CD14-positive monocyte (primary cell): ENCODE data around the gene PIGX. TPM values are rescaled to one million over a fixed set of nuclear protein-coding genes. Genes with fewer than 3 reads are reported as not detected.

Source experiments
- DNase-seq, 3 donors: peaks; one replicate each; pipeline ENCODE4 v3.0.0-alpha.2; 2011 to 2022
- H2AFZ ChIP-seq: 2 replicates; pipeline ENCODE4 v1.6.0; 2012; ENCODE audit warnings: mild to moderate bottlenecking, low read depth, low read length, inconsistent platforms; ENCODE audit not compliant: insufficient read depth, poor library complexity, severe bottlenecking
- H3K27ac ChIP-seq, 2 donors: 1 replicate in 1 of 2; 2 replicates in 1 of 2; pipeline ENCODE4 v1.5.1; 2012 to 2013; ENCODE audit warnings: low read length in 2 of 2, control low read depth in 1 of 2, inconsistent platforms in 1 of 2, low read depth in 1 of 2, mild to moderate bottlenecking in 1 of 2
- H3K27me3 ChIP-seq, 2 donors: one replicate each; pipeline versions ENCODE4 v1.6.0 to v1.6.1; 2011 to 2013; ENCODE audit warnings: low read length in 2 of 2; ENCODE audit not compliant: control insufficient read depth in 2 of 2, insufficient read depth in 2 of 2
- H3K36me3 ChIP-seq, 2 donors: replicated peaks in 1 of 2; 1 replicate in 1 of 2; 2 replicates in 1 of 2; pipeline versions ENCODE4 v1.5.1 to v1.6.1; 2012 to 2013; ENCODE audit warnings: low read length in 2 of 2, control low read depth in 1 of 2, inconsistent platforms in 1 of 2, mild to moderate bottlenecking in 1 of 2; ENCODE audit not compliant: insufficient read depth in 2 of 2, control insufficient read depth in 1 of 2
- H3K4me1 ChIP-seq, 2 donors: 1 replicate in 1 of 2; 2 replicates in 1 of 2; pipeline versions ENCODE4 v1.5.1 to v1.6.1; 2012 to 2013; ENCODE audit warnings: low read length in 2 of 2, control low read depth in 1 of 2, inconsistent platforms in 1 of 2, mild to moderate bottlenecking in 1 of 2, moderate library complexity in 1 of 2; ENCODE audit not compliant: insufficient read depth in 2 of 2, control insufficient read depth in 1 of 2
- H3K4me2 ChIP-seq: replicated peaks from 2 replicates; pipeline ENCODE3; 2012; ENCODE audit warnings: low read length, moderate library complexity, mild to moderate bottlenecking; ENCODE audit not compliant: poor library complexity, severe bottlenecking; ENCODE audit errors: extremely low read depth
- H3K4me3 ChIP-seq, 3 experiments: fragments of 200-600 bp in 1 of 3; sonication (generic) in 1 of 3; replicated peaks in 1 of 3; 1 replicate in 2 of 3; 2 replicates in 1 of 3; pipeline ENCODE4 v1.5.1; 2011 to 2013; ENCODE audit warnings: low read length in 3 of 3, mild to moderate bottlenecking in 3 of 3, control low read depth in 2 of 3, low read depth in 2 of 3, inconsistent platforms in 1 of 3, moderate library complexity in 1 of 3
- H3K79me2 ChIP-seq: 2 replicates; pipeline ENCODE4 v1.6.0; 2012; ENCODE audit warnings: mild to moderate bottlenecking, control low read depth, inconsistent platforms, low read length, moderate library complexity; ENCODE audit not compliant: insufficient read depth
- H3K9ac ChIP-seq: 2 replicates; pipeline ENCODE4 v1.6.0; 2017; ENCODE audit warnings: low read length, mild to moderate bottlenecking; ENCODE audit not compliant: insufficient read depth, poor library complexity, severe bottlenecking
- H3K9me3 ChIP-seq, 2 donors: replicated peaks in 1 of 2; 1 replicate in 1 of 2; 2 replicates in 1 of 2; pipeline versions ENCODE4 v1.5.1 to v1.6.1; 2012 to 2013; ENCODE audit warnings: low read length in 2 of 2, control low read depth in 1 of 2; ENCODE audit not compliant: control insufficient read depth in 1 of 2, insufficient read depth in 1 of 2
- H4K20me1 ChIP-seq: 2 replicates; pipeline ENCODE4 v1.6.0; 2012; ENCODE audit warnings: mild to moderate bottlenecking, low read length, control low read depth, moderate library complexity; ENCODE audit not compliant: insufficient read depth
- H3K27ac Mint-ChIP-seq, 7 donors: one replicate each; pipeline ENCODE4 v1.8.0; 2020; ENCODE audit warnings: mild to moderate bottlenecking in 7 of 7, mixed read lengths in 7 of 7, moderate library complexity in 6 of 7, inconsistent platforms in 2 of 7
- H3K27me3 Mint-ChIP-seq, 3 donors: one replicate each; pipeline ENCODE4 v1.8.0; 2021 to 2022; ENCODE audit warnings: low read depth in 3 of 3, mild to moderate bottlenecking in 3 of 3, mixed read lengths in 3 of 3, moderate library complexity in 3 of 3, inconsistent platforms in 1 of 3
- H3K36me3 Mint-ChIP-seq, 2 donors: one replicate each; pipeline ENCODE4 v1.8.0; 2020; ENCODE audit warnings: mixed read lengths in 2 of 2, inconsistent platforms in 1 of 2, mild to moderate bottlenecking in 1 of 2
- H3K4me1 Mint-ChIP-seq: one replicate; pipeline ENCODE4 v1.8.0; 2020; ENCODE audit warnings: mild to moderate bottlenecking, mixed read lengths
- H3K4me3 Mint-ChIP-seq, 2 donors: one replicate each; pipeline ENCODE4 v1.8.0; 2020; ENCODE audit warnings: mild to moderate bottlenecking in 2 of 2, mixed read lengths in 2 of 2, moderate library complexity in 1 of 2
- H3K9me3 Mint-ChIP-seq, 7 donors: one replicate each; pipeline ENCODE4 v1.8.0; 2020 to 2022; ENCODE audit warnings: mixed read lengths in 7 of 7, mild to moderate bottlenecking in 6 of 7, moderate library complexity in 6 of 7, inconsistent platforms in 2 of 7
- WGBS: methylation state at CpG from one replicate; pipeline ENCODE4 v1.1.5; 2013; ENCODE audit warnings: missing lambda C conversion rate; ENCODE audit not compliant: insufficient coverage; 5-methylcytosine and 5-hydroxymethylcytosine counted together
- intact Hi-C, 2 donors: fragments of 100-400 bp; cut with micrococcal nuclease; formaldehyde crosslinking; loops; one replicate each; pipeline versions ENCODE4 v1.15.0 to v1.15.1; 2023
- polyA plus RNA-seq, 3 donors: library from polyadenylated mRNA; depleted of rRNA in 1 of 3; unstranded in 2 of 3; stranded (reverse) in 1 of 3; fragments of 300-500 nt in 2 of 3; fragments of >200 nt in 1 of 3; fragmentation: Illumina TruSeq in 2 of 3; gene quantifications; 1 replicate in 2 of 3; 2 replicates in 1 of 3; pipeline ENCODE4 v1.2.3, GENCODE V29; 2012 to 2021
- TF ChIP-seq, protein P1 (sequence below): fragments of 200-600 bp; IDR thresholded peaks from one replicate; pipeline ENCODE4 v1.8.0; 2022; ENCODE audit warnings: antibody characterized with exemption, mild to moderate bottlenecking

PIGX gene
- polyA plus RNA-seq, 3 donors: 11.8 to 44.9 (median 29.8) TPM

DNA sequence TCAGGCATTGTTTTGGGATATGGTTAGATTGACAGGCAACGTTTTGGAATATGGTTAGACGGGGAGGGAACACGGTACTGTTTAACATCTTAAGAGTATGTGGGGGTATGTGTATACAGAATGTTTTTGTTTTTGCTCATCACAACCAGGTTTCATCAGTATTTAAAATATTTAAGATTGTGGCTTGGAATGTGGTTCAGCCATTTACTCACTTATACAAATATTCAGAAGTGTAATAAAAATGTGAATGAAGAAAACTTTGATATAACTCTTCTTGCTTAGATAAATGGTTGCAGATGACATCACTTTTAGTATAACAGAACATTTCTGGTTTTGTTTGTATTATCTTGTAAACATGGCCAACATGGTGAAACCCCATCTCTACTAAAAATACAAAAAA is 23.6 kb downstream of the PIGX start:
- Mint-ChIP-seq H3K36me3 (peaks cover 11% of the 10 kb centered on the region in 2 donors), H3K9me3 (peaks cover 0 to 2% (median 0%) of the 10 kb centered on the region in 7 donors), H3K27ac (no peak overlapping the region), H3K27me3 (peaks cover 0 to 1% (median 0%) of the 10 kb centered on the region in 3 donors), H3K4me3 (no peak overlapping the region), H3K4me1 (peaks cover 4% of the 10 kb centered on the region)
- peaks cover 4 to 8% of the 10 kb centered on the region in 2 donors for H3K4me1 ChIP-seq
- intact Hi-C loops: no loop called here
- no peaks in the 10 kb centered on the region for H3K27me3 ChIP-seq
- H3K36me3 ChIP-seq: peaks cover 13 to 16% of the 10 kb centered on the region in 2 donors
- TF ChIP-seq, protein P1, sequence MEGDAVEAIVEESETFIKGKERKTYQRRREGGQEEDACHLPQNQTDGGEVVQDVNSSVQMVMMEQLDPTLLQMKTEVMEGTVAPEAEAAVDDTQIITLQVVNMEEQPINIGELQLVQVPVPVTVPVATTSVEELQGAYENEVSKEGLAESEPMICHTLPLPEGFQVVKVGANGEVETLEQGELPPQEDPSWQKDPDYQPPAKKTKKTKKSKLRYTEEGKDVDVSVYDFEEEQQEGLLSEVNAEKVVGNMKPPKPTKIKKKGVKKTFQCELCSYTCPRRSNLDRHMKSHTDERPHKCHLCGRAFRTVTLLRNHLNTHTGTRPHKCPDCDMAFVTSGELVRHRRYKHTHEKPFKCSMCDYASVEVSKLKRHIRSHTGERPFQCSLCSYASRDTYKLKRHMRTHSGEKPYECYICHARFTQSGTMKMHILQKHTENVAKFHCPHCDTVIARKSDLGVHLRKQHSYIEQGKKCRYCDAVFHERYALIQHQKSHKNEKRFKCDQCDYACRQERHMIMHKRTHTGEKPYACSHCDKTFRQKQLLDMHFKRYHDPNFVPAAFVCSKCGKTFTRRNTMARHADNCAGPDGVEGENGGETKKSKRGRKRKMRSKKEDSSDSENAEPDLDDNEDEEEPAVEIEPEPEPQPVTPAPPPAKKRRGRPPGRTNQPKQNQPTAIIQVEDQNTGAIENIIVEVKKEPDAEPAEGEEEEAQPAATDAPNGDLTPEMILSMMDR: no peak
- WGBS: 100% methylated on average over 1 of the region's 3 CpGs
- no peak overlapping the region for H2AFZ ChIP-seq
- peaks cover 13% of the 10 kb centered on the region for H3K79me2 ChIP-seq
- H3K9me3 ChIP-seq: no peaks in the 10 kb centered on the region
- H3K27ac ChIP-seq: no peak overlapping the region
- no peak overlapping the region for H3K4me3 ChIP-seq
- no peak overlapping the region for H3K4me2 ChIP-seq
- no peak for DNase-seq
- peaks cover 9% of the 10 kb centered on the region for H4K20me1 ChIP-seq
- H3K9ac ChIP-seq: no peak overlapping the region

DNA sequence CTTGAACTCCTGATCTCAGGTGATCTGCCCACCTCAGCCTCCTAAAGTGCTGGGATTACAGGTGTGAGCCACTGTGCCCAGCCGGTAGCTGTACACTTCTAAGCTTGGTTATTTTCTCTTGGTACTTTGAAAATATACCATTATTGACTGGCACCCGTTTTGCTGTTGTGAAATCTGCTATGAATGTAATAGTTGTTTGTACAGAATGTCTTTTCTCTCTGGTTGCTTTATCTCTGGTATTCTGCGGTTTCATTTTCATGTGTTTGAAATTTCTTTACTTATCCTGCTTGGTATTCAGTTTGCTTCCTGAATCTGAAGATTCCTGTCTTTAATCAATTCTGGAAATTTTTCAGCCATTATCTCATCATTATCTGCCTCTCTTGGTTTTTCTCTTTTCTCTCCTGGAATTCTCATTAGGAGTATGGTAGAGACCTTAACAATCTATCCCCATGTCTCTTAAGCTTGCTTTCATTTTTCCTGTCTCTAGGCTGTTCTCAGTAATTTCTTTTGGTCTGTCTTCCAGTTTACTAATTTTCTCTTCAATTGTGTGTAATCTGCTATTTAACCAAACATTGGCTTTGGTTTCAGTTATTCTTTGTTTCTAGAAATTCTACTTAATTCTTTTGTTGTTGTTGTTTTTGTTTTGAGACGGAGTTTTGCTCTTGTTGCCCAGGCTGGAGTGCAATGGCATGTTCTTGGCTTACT is 24.6 kb downstream of the PIGX start:
- peaks cover 13% of the 10 kb centered on the region for H3K4me1 Mint-ChIP-seq
- H3K27me3 Mint-ChIP-seq: peaks cover 0 to 1% (median 0%) of the 10 kb centered on the region in 3 donors

More for the DNA sequence above, 24.6 kb downstream of the PIGX start:
- Mint-ChIP-seq H3K27ac (no peak overlapping the region), H3K4me3 (no peak overlapping the region), H3K9me3 (peaks cover 0 to 2% (median 0%) of the 10 kb centered on the region in 7 donors), H3K36me3 (peaks cover 6 to 9% of the 10 kb centered on the region in 2 donors)
- TF ChIP-seq, protein P1: no peak
- no peak overlapping the region for H3K27ac ChIP-seq
- H2AFZ ChIP-seq: no peak overlapping the region
- H3K27me3 ChIP-seq: no peaks in the 10 kb centered on the region
- no peak overlapping the region for H3K4me3 ChIP-seq
- H3K79me2 ChIP-seq: peaks cover 23% of the 10 kb centered on the region
- H3K4me1 ChIP-seq: peaks cover 11 to 17% of the 10 kb centered on the region in 2 donors
- no peak for DNase-seq
- H3K36me3 ChIP-seq: peaks cover 9 to 10% of the 10 kb centered on the region in 2 donors
- intact Hi-C loops: no loop called here
- H4K20me1 ChIP-seq: peaks cover 20% of the 10 kb centered on the region
- H3K9me3 ChIP-seq: no peaks in the 10 kb centered on the region
- WGBS: no CpG with 5 or more reads among the region's 4 CpGs
- H3K9ac ChIP-seq: no peak overlapping the region
- H3K4me2 ChIP-seq: no peak overlapping the region
